Measurements from ENCODE around the gene LSM3.

LSM3 gene

GRCh38 chr3:14158370-14158769 lies 20.2 kb upstream of the LSM3 start:
- DNase-seq, result no peak

GRCh38 chr3:14159426-14159825 lies 19.2 kb upstream of the LSM3 start:
- DNase-seq, result no peak

- no peak for DNase-seq
These were observed 17.3 kb upstream of the LSM3 start for GRCh38 chr3:14161282-14161681.

GRCh38 chr3:14162178-14162577 lies 16.4 kb upstream of the LSM3 start:
- DNase-seq, result no peak

GRCh38 chr3:14166877-14167603 lies 11.6 kb upstream of the LSM3 start:
- DNase-seq, result peak; percentile 65

GRCh38 chr3:14169435-14169834 lies 9.2 kb upstream of the LSM3 start:
- DNase-seq, result no peak

GRCh38 chr3:14169871-14170270 lies 8.7 kb upstream of the LSM3 start:
- no peak for DNase-seq

- DNase-seq, result no peak
These were observed 8.0 kb upstream of the LSM3 start for GRCh38 chr3:14170531-14171159.

- no peak for DNase-seq
These were observed 6.1 kb upstream of the LSM3 start for GRCh38 chr3:14172496-14172895.

GRCh38 chr3:14174483-14174882 lies 4.1 kb upstream of the LSM3 start:
- DNase-seq, result no peak

- no peak for DNase-seq
These were observed 3.1 kb upstream of the LSM3 start for GRCh38 chr3:14175383-14176037.

- DNase-seq, result no peak
These were observed 904 bp upstream of the LSM3 start for GRCh38 chr3:14177580-14178246.

GRCh38 chr3:14179114-14179465 lies 473 bp downstream of the LSM3 start:
- no peak for DNase-seq

GRCh38 chr3:14179795-14180194 lies 1.2 kb downstream of the LSM3 start:
- no peak for DNase-seq

- no peak for DNase-seq
These were observed 2.6 kb downstream of the LSM3 start for GRCh38 chr3:14181253-14181652.

GRCh38 chr3:14183015-14183577 lies 4.5 kb downstream of the LSM3 start:
- no peak for DNase-seq

GRCh38 chr3:14186854-14187458 lies 8.3 kb downstream of the LSM3 start:
- DNase-seq, result no peak

GRCh38 chr3:14188041-14188754 lies 9.6 kb downstream of the LSM3 start:
- DNase-seq, result no peak

- DNase-seq, result no peak
These were observed 16.2 kb downstream of the LSM3 start for GRCh38 chr3:14194865-14195264.

- no peak for DNase-seq
These were observed 21.0 kb downstream of the LSM3 start for GRCh38 chr3:14199641-14200040.

- no peak for DNase-seq
These were observed 21.7 kb downstream of the LSM3 start for GRCh38 chr3:14200276-14200675.

- no peak for DNase-seq
These were observed 22.2 kb downstream of the LSM3 start for GRCh38 chr3:14200841-14201240.

Data from islet precursor cell (in vitro differentiated cells).